CD4-positive, alpha-beta T cell treated with Interleukin-15 for 4 hours (primary cell): ENCODE results near the gene FGFR3.
A peak's percentile ranks its signal among the peaks of the same experiment; 100 is the strongest.

Source experiments
- DNase-seq: peaks from one replicate; pipeline ENCODE4 v3.0.0-alpha.2; 2020; ENCODE audit warnings: low spot score

FGFR3 gene

GRCh38 chr4:1792832-1793495 is at the start of gene FGFR3:
TSS of gene FGFR3 (plus strand) at chr4:1793293. CDS start at chr4:1793935, 642 bp downstream.
- DNase-seq = no peak

- DNase-seq = no peak
Measured at GRCh38 chr4:1743551-1743950, 49.5 kb upstream of the FGFR3 start.

GRCh38 chr4:1743975-1744374 is 49.1 kb upstream of the FGFR3 start:
- no peak for DNase-seq

GRCh38 chr4:1744552-1744951 is 48.5 kb upstream of the FGFR3 start:
- DNase-seq = no peak

GRCh38 chr4:1745165-1745564 is 47.9 kb upstream of the FGFR3 start:
- DNase-seq = no peak

GRCh38 chr4:1745697-1746096 is 47.4 kb upstream of the FGFR3 start:
- no peak for DNase-seq

- DNase-seq = peak; percentile 68
Measured at GRCh38 chr4:1746265-1746691, 46.8 kb upstream of the FGFR3 start.

- DNase-seq = no peak
Measured at GRCh38 chr4:1746919-1747602, 46.0 kb upstream of the FGFR3 start.

- no peak for DNase-seq
Measured at GRCh38 chr4:1747603-1747967, 45.5 kb upstream of the FGFR3 start.

GRCh38 chr4:1748465-1748995 is 44.6 kb upstream of the FGFR3 start:
- peak; percentile 66 for DNase-seq

- DNase-seq = no peak
Measured at GRCh38 chr4:1749370-1749769, 43.7 kb upstream of the FGFR3 start.

GRCh38 chr4:1749826-1750225 is 43.3 kb upstream of the FGFR3 start:
- no peak for DNase-seq

- no peak for DNase-seq
Measured at GRCh38 chr4:1750381-1751154, 42.5 kb upstream of the FGFR3 start.

GRCh38 chr4:1751155-1751918 is 41.8 kb upstream of the FGFR3 start:
- DNase-seq = no peak

GRCh38 chr4:1751919-1752283 is 41.2 kb upstream of the FGFR3 start:
- DNase-seq = no peak

GRCh38 chr4:1752284-1753041 is 40.6 kb upstream of the FGFR3 start:
- DNase-seq = no peak

- no peak for DNase-seq
Measured at GRCh38 chr4:1753294-1753696, 39.8 kb upstream of the FGFR3 start.

GRCh38 chr4:1753697-1754311 is 39.3 kb upstream of the FGFR3 start:
- no peak for DNase-seq

GRCh38 chr4:1754336-1754735 is 38.8 kb upstream of the FGFR3 start:
- DNase-seq = no peak

GRCh38 chr4:1755297-1755696 is 37.8 kb upstream of the FGFR3 start:
- DNase-seq = no peak

GRCh38 chr4:1756079-1756478 is 37.0 kb upstream of the FGFR3 start:
- no peak for DNase-seq
